Measurements from ENCODE around the gene C5AR2.

DNA sequence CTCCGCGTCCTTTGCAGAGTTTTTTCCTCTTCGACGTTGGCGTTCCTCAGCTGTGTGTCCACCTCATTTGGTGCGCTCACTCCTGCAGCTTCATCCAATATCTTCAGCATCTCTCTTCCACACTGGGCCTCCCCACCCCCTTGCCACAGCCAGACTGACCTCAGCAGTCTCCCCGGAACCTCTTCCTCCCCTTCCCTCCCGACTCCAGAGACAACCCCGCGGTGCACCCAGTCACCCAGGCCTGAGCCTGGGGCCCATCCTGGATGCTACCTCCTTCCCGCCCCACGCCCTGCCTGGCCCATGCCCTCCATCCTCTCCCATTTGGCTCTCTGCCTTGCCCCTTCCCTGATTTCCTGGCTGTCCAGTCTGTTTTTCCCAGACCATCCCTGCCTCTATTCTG lies 8.1 kb upstream of the C5AR2 start:
- TF ChIP-seq, protein P1, sequence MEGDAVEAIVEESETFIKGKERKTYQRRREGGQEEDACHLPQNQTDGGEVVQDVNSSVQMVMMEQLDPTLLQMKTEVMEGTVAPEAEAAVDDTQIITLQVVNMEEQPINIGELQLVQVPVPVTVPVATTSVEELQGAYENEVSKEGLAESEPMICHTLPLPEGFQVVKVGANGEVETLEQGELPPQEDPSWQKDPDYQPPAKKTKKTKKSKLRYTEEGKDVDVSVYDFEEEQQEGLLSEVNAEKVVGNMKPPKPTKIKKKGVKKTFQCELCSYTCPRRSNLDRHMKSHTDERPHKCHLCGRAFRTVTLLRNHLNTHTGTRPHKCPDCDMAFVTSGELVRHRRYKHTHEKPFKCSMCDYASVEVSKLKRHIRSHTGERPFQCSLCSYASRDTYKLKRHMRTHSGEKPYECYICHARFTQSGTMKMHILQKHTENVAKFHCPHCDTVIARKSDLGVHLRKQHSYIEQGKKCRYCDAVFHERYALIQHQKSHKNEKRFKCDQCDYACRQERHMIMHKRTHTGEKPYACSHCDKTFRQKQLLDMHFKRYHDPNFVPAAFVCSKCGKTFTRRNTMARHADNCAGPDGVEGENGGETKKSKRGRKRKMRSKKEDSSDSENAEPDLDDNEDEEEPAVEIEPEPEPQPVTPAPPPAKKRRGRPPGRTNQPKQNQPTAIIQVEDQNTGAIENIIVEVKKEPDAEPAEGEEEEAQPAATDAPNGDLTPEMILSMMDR (IDR thresholded peaks at IDR 0.05) = no peak
- no peak for TF ChIP-seq POLR2A (IDR thresholded peaks at IDR 0.05)
